ENCODE data around the gene ITGAE.

DNA sequence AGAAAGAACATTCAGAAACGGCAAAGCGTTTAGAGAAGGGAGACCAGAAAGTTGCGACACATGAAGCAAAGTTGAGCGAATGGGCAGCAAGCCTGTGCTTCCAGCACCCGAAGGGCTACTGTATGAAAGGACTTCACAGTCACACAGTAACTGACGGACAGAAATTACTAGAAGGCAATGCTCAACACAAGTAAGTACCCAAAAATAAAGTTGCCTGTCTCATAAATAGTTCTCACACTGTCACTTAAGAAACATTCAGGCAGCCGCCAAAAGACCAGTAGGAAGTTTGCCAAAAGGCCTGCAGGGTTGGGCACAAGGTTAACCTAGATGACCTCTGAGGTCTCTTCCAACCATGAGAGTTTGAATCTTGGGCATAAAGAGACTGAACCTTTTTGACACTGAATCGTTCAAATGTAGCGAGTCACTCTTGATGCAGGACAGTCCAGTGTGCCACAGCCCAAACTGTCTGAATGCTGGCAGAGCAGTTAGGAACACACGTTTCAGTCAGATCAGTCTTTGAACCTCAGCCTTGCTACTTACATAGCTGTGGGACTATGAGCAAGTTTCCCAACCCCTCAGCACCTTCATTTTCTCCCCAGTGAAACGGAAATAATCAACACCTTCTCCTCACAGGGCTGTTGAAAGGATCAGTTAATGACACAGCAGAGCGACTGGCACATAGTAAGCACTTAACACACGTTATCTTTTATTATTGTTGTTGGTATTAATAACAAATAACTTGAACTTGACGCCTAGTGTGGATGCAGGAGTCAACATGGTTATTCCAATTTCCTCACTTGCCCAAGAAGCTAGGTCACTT lies 34.6 kb upstream of the ITGAE start:
- no peak for TF ChIP-seq POLR2A (IDR thresholded peaks at IDR 0.05)
- TF ChIP-seq, protein P1, sequence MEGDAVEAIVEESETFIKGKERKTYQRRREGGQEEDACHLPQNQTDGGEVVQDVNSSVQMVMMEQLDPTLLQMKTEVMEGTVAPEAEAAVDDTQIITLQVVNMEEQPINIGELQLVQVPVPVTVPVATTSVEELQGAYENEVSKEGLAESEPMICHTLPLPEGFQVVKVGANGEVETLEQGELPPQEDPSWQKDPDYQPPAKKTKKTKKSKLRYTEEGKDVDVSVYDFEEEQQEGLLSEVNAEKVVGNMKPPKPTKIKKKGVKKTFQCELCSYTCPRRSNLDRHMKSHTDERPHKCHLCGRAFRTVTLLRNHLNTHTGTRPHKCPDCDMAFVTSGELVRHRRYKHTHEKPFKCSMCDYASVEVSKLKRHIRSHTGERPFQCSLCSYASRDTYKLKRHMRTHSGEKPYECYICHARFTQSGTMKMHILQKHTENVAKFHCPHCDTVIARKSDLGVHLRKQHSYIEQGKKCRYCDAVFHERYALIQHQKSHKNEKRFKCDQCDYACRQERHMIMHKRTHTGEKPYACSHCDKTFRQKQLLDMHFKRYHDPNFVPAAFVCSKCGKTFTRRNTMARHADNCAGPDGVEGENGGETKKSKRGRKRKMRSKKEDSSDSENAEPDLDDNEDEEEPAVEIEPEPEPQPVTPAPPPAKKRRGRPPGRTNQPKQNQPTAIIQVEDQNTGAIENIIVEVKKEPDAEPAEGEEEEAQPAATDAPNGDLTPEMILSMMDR (IDR thresholded peaks at IDR 0.05) = no peak
